Anterior cingulate cortex (tissue), 58 donors: ENCODE results near the gene ZNRD2.
"Not testable (repeated sequence)": the region's sequence is repeated elsewhere in the genome, so short reads cannot be mapped to it uniquely, and the experiment has no call there.

ENCODE experiments used
- DNase-seq, 58 donors: peaks; one replicate each; lab custom pipeline; 2025; lab: John Stamatoyannopoulos, UW

ZNRD2 gene

GRCh38 chr11:65554057-65554818 lies 16.0 kb upstream of the ZNRD2 start:
- DNase-seq: no peak

GRCh38 chr11:65554842-65555430 lies 15.3 kb upstream of the ZNRD2 start:
- no peak for DNase-seq

DNA sequence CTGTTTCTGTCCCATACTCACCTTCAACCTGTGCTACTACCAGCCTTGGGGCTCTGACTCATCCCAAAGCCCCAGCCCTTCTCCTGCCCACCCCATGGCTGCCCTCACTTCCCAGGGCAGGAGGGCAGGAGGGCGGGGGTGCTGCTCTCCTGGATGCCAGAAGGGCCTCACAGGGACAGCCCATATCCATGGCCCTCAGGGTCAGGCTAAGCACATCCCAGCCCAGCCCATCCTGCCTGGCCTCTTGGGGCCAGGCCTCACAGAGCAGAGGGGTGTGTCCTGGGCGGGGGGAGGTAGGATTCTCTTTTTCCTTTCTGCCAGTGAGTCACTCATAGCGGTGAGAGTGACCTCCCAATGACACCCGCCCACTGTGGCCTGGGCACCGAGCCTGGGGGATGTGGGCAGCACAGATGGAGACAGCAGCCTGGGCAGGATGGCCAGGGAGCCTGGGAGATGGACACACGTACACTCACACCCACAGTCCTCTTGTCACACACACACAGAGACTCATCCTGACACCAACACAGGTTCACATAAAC lies 14.5 kb upstream of the ZNRD2 start:
- DNase-seq: peak in 2 of 58 donors; percentile 10 to 43

DNA sequence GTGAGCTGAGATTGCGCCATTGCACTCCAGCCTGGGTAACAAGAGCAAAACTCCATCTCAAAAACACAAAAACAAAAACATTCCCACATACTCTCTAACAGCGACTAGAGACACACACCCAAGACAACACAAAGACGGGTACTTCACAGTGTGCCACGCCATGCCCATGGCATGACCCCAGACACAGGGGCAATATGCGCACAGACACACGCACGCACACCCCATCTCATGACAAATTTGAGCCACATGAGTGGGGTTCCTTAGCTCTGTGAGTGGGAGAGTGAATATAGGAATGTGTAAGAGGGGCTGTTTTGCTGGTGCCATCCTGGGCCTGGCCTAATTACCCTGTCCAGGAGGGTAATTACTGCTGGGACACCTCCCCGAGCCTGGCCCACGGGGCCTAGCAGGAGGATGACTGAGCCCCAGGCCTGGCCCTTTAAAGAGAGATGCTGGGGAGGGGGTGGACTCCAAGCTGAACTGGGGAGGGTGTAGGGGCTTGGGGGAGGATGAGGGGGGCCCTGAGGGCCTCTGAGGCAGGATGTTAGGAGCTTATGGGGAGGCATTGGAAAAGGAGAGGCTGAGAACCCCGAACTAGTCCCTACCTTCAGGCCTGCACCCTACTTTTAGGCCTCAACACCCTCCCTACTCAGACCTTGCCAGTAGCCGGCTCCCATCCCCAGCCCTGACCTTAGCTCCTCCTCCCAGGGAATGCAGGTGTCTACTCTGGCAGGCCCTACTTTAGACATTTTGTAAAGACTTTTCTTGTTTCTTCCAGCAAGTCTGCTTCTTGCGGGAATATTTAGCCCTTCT lies 13.6 kb upstream of the ZNRD2 start:
- no peak for DNase-seq

- peak in 16 of 58 donors; percentile 24 to 53 (median 39) for DNase-seq
Measured at GRCh38 chr11:65557280-65558001, 12.8 kb upstream of the ZNRD2 start.

DNA sequence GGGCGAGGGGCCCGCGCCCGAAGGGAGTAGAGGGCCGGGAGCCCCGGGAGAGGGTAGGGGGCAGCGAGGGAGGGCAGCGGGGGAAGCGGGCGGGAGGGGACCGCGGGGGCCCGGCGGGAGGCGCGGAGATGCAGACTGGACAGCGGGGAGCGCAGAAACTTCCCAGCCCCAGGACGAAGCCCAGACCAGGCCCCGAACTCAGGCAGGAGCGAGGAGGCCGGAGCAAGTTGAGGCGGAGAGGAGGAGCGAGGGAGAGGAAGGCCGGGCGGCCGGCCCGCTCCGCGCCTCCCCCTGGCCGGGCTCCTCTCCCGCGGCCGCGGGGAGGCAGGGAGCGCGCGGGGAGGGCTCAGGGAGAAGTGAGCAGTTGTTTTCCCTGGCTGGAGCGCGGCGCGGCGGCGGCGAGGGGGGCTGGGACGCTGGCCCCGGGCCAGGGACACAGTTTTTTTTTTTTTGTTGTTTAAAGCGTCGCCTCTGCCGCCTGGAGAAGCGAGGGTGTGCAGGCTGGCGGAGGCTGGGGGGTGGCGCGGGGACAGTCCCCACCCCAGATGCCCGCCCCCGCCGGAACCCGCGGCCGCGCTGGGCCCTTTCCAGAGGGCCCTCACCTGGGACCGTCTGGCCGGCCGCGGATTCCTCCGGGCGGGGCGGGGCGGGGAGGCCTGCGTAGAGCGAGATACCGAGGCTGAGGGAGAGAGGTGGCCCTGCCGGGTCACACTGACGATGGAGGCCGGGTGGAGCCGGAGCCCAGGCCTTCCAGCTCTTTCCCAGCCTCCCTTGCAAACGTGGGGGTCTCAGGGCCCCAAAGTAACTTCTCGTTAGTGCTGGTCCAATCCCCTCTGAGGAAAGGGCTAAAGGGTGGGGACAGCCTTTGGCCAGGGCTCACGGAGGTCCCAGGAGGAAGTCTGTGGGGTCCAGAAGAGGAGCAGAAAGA lies 12.0 kb upstream of the ZNRD2 start, which contains the start of gene LTBP3:
LTBP3 (minus strand) TSS at position 358 of the 928 bp plus-strand sequence. CDS start 400 bp downstream, outside the sequence.
- peak in 57 of 58 donors; percentile 16 to 89 (median 78) for DNase-seq

DNA sequence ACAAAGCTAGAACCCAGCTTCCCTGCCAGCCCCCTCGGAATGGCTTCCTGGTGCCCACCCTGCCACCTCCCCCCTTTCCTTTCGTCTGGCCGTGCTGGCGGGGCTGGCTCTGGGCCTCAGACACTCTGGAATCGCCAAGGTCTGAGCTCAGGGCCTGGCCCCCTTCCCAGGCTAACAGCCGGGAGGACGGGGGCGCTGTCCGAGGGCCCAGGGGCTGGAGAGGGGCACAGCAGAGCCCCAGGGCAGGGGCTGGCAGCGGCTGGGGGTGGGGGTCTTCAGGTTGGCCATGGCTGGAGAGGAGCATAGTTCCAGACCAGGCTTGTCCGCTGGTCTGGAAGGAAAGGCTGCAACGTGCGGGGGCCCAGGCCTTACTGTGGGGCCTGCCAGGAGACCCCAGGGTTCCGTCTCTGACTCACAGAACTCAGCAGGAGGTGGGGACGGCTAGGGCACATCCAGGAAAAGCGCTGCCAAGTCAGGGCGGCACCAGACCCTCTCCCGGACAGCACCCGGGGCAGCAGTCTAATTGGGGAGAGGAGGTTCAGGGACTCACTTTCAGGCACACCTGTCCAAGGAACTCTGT lies 11.3 kb upstream of the ZNRD2 start:
- DNase-seq: peak in 48 of 58 donors; percentile 26 to 79 (median 60)

- DNase-seq: peak in 1 of 58 donors; percentile 51
Measured at GRCh38 chr11:65559535-65559934, 10.7 kb upstream of the ZNRD2 start.

DNA sequence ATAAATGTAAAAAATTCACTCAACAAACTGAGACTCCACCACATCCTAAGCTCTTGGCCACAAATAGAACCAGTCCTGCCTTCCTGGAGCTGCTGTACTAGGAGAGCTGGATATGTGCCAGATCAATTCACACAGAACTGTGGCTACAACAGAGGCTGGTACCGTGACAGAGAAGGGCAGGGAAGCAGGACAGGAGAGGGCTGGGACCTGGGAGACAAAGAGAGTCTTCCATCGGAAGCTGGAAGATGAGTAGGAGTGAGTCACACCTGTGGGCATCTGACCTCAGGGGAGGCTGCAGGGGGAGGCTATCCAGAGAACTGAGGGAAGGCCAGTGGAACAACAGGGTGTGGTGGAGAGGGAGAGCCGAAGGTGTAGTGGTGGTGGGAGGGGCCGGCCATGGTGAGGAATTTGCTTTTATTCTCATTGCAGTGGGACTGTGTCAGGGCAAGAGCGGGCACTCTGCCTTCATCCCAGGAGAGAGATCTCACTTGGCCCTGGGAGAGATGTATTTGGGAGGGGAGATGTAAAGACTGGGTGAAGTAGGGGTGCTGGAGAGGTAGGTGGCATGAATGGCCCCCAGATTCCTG lies 10.2 kb upstream of the ZNRD2 start:
- DNase-seq: peak in 7 of 58 donors; percentile 20 to 40 (median 33)

- DNase-seq: peak in 23 of 58 donors; percentile 15 to 65 (median 29)
Measured at GRCh38 chr11:65560555-65561418, 9.5 kb upstream of the ZNRD2 start.

DNA sequence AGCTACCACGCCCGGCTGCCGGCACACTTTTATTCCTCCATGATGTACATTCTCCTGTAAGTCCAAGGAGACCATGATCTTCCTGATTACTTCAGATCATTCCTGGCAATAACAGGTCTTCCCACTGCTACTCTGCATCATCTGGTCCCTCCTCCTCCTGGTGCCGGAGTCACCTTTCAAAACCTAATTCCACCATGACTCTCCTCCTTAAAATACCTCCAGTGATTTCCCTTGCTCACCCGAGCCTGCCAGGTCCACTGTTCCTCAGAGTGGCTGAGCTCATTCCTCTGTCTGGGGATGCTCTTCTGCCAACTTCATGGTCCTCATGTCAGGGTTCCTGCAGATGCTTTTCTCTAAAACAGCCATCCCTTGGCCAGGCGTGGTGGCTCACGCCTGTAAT lies 8.3 kb upstream of the ZNRD2 start:
- DNase-seq: no peak

DNA sequence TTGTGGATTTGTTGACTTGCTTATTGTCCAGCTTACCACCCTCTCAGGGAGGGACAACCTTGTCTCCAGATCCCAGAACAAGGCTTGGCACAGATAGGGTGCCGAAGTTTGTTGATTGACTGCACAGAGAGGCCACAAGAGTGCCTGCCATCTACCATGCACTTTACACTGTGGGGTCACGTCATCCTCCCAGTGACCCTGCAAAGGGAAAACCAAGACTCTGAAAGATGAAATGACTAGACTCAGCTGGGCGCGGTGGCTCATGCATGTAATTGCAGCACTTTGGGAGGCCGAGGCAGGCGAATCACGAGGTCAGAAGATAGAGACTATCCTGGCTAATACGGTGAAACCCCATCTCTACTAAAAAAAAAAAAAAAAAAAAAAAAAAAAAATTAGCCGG lies 7.5 kb upstream of the ZNRD2 start:
- no peak for DNase-seq

- no peak for DNase-seq
Measured at GRCh38 chr11:65563601-65564000, 6.7 kb upstream of the ZNRD2 start.

DNA sequence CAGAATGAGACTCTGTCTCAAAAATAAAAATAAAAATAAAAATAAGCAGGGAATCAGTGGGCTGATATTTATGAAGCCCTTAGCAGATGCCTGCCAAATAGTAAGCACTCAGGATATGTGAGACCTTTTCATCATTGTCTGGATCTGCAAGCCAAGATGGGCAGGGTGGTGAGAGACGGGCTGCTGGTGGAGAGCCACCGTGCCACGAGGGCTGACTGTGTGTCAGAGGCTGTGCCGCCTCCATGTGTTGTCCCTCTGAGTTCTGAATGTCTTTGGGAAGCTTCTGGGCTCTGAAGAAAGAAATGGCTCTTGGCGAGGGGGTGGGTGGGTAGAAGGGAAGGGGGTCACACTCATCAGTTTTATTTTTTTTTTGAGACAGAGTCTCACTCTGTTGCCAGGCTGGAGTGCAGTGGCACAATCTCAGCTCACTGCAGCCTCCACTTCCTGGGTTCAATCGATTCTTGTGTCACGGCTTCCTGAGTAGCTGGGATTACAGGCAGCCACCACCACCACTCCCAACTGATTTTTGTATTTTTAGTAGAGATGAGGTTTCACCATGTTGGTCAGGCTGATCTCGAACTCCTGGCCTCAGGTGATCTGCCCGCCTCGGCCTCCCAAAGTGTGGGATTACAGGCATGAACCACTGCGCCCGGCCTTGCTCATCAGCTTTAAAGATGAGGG lies 5.3 kb upstream of the ZNRD2 start:
- not testable (repeated sequence) for DNase-seq

DNA sequence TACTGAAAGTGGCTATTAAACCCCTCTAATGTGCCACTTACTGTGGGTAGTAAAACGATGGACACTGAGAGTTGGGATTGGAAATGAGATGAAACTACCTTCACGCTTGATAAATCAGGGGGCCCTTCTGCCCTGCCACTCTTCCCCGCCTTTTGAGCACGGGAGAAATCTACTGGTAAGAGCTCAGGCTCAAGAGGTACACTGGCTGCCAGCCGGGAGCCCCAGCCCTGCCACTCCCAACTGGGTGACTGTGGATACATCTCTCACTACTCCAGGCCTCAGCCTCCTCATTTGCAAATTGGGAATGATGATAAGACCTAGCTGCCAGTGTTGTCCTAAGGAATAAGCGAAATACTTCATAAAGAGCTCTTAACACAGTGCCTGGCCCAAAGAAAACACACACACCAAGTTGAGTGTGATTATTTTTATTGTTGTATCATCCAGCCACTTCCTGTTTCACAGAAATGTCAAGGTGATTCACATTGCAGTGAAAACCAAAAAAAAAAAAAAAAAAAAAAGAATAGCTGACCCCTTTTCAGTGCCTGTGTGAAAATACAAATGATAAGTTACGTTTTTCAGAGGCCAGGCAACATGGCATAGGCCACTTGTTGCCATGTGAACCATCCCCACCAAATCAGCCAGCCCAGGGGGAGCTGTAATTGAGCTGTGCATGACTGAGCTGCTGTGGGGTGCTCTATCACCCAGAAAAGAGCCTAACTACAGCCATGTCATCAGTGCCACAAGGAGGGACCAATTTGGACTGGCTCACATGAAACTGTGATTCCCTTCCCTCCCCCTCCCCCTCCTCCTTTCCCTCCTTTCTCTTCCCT lies 4.4 kb upstream of the ZNRD2 start:
- DNase-seq: no peak
